Lower leg skin (tissue), 3 donors: ENCODE measurements around the gene AFAP1L1.

Experiments
- CTCF ChIP-seq, 3 donors: fragments of 450-650 bp; IDR thresholded peaks; one replicate each; pipeline ENCODE4 v1.5.1; 2016; ENCODE audit warnings: antibody characterized with exemption in 3 of 3, mild to moderate bottlenecking in 3 of 3, moderate library complexity in 2 of 3
- POLR2A ChIP-seq, 2 donors: fragments of 450-650 bp; IDR thresholded peaks; one replicate each; pipeline ENCODE4 v1.6.1; 2016 to 2017; ENCODE audit warnings: antibody characterized with exemption in 2 of 2, mild to moderate bottlenecking in 1 of 2, moderate library complexity in 1 of 2

DNA sequence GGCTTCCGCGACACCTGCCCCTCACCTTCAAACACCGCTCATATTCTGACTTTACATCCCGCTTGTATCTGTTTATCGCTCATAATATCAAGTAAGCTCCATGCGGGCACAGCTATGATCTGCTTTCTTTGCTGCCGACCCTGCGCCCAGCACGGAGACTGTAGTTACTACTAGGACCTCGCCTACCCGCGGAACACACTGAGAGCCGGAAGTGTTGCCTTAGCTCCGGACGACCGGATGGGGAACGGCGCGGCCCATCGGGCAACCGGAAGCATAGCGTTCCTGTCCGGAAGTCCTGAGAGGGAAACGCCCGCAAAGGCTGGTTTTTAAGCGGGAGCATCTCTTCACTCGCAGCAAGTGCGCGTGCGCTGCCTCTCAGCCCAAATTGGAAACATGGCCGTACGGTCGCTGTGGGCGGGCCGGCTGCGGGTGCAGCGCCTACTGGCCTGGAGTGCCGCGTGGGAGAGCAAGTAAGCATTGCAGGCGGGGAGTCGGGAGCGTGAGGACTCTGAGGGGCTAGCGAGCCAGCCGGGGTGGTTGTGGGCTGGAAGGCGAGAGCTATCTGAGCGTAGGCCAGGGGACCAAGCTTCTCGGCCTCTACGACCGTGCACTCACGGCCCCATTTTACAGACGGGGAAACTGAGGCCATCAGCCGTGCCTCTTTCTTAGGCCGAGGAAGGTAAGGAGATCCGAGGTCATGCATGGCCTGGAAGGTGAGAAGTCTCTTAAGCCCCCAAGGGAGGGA lies 73.7 kb downstream of the AFAP1L1 start, which contains the start of gene GRPEL2:
- TF ChIP-seq CTCF (IDR thresholded peaks at IDR 0.05) (no peak), POLR2A (IDR thresholded peaks at IDR 0.05) (no peak)
